Cardiac muscle cell (in vitro differentiated cells and primary cell): Measurements from ENCODE around the gene MED13L. TPM values are rescaled to one million over a fixed set of nuclear protein-coding genes. Genes with fewer than 3 reads are reported as not detected.
A peak's percentile ranks its signal among the peaks of the same experiment; 100 is the strongest.
"Not testable (repeated sequence)": the region's sequence is repeated elsewhere in the genome, so short reads cannot be mapped to it uniquely, and the experiment has no call there.

Experiments used
- DNase-seq, 2 donors: peaks; one replicate each; pipeline versions ENCODE4 v3.0.0 to v3.0.0-alpha.2; 2010 to 2017; ENCODE audit warnings: low read depth in 1 of 2, low spot score in 1 of 2
- H3K27ac ChIP-seq: fragments of 200-600 bp; sonication (generic); 2 replicates; pipeline ENCODE4 v1.5.1; 2016
- H3K27me3 ChIP-seq: fragments of 200-600 bp; sonication (generic); 2 replicates; pipeline ENCODE4 v1.6.0; 2016; ENCODE audit warnings: control low read depth
- H3K36me3 ChIP-seq: fragments of 200-600 bp; sonication (generic); 2 replicates; pipeline ENCODE4 v1.5.1; 2016; ENCODE audit warnings: control low read depth
- H3K4me1 ChIP-seq: fragments of 200-600 bp; sonication (generic); 2 replicates; pipeline ENCODE4 v1.8.1; 2017; ENCODE audit warnings: low read depth, mild to moderate bottlenecking, mixed run types
- H3K4me3 ChIP-seq: fragments of 200-600 bp; sonication (generic); 2 replicates; pipeline ENCODE4 v1.5.1; 2016; ENCODE audit warnings: mild to moderate bottlenecking
- H3K9me3 ChIP-seq: fragments of 200-600 bp; sonication (generic); 2 replicates; pipeline ENCODE4 v1.5.1; 2017; ENCODE audit warnings: low read depth, mild to moderate bottlenecking, control low read depth
- CTCF ChIP-seq: IDR thresholded peaks from 2 replicates; pipeline ENCODE4 v1.5.1; 2012; ENCODE audit warnings: low read depth, mild to moderate bottlenecking, low read length
- polyA plus RNA-seq: library from polyadenylated mRNA; unstranded; fragments of >200 nt; fragmentation: Nextera tagmentation; extraction: Ambion mirVana; gene quantifications from 2 replicates; pipeline ENCODE4 v1.2.1, GENCODE V29; 2016
- total RNA-seq: library from RNA; depleted of rRNA; stranded (reverse); fragments of >200 nt; gene quantifications from 2 replicates; pipeline ENCODE4 v1.2.3, GENCODE V29; 2016

MED13L gene
- total and polyA plus RNA-seq, 2 experiments from 2014 or later = 31.3 to 94.3 TPM

GRCh38 chr12:116133149-116133548, 144.3 kb downstream of the MED13L start:
- H3K36me3 ChIP-seq = no peaks in the 10 kb centered on the region
- H3K4me3 ChIP-seq = no peak overlapping the region
- peak in 1 of 2 donors; percentile 52 for DNase-seq
- H3K27me3 ChIP-seq = no peaks in the 10 kb centered on the region
- TF ChIP-seq CTCF = no peak
- H3K4me1 ChIP-seq = peaks cover 28% of the 10 kb centered on the region
- no peaks in the 10 kb centered on the region for H3K9me3 ChIP-seq
- H3K27ac ChIP-seq = no peak overlapping the region

GRCh38 chr12:116131987-116132386, 145.5 kb downstream of the MED13L start:
- not testable (repeated sequence) for DNase-seq, H3K36me3 ChIP-seq, H3K4me3 ChIP-seq, H3K9me3 ChIP-seq, H3K27ac ChIP-seq, H3K27me3 ChIP-seq
- H3K4me1 ChIP-seq = peaks cover 36% of the 10 kb centered on the region

- H3K4me3 ChIP-seq = no peak overlapping the region
- TF ChIP-seq CTCF = no peak
- no peak for DNase-seq
- H3K36me3 ChIP-seq = no peaks in the 10 kb centered on the region
- peaks cover 41% of the 10 kb centered on the region for H3K4me1 ChIP-seq
- no peaks in the 10 kb centered on the region for H3K27me3 ChIP-seq
- no peaks in the 10 kb centered on the region for H3K9me3 ChIP-seq
- no peak overlapping the region for H3K27ac ChIP-seq
Observed at GRCh38 chr12:116131176-116131575, 146.3 kb downstream of the MED13L start.

GRCh38 chr12:116130431-116130830, 147.1 kb downstream of the MED13L start:
- Histone ChIP-seq H3K27me3 (no peaks in the 10 kb centered on the region), H3K4me3 (no peak overlapping the region), H3K4me1 (peaks cover 48% of the 10 kb centered on the region), H3K36me3 (no peaks in the 10 kb centered on the region), H3K27ac (no peak overlapping the region), H3K9me3 (no peaks in the 10 kb centered on the region)
- DNase-seq = peak in 1 of 2 donors; percentile 12
- no peak for TF ChIP-seq CTCF

- H3K27me3 ChIP-seq = no peaks in the 10 kb centered on the region
- DNase-seq = no peak
- no peaks in the 10 kb centered on the region for H3K9me3 ChIP-seq
- peaks cover 56% of the 10 kb centered on the region for H3K4me1 ChIP-seq
- no peaks in the 10 kb centered on the region for H3K36me3 ChIP-seq
- no peak overlapping the region for H3K4me3 ChIP-seq
- no peak for TF ChIP-seq CTCF
- H3K27ac ChIP-seq = peak overlapping the region; percentile 67
Observed at GRCh38 chr12:116128779-116129178, 148.7 kb downstream of the MED13L start.

- Histone ChIP-seq H3K4me3 (no peak overlapping the region), H3K9me3 (no peaks in the 10 kb centered on the region), H3K27ac (peak overlapping the region; percentile 67), H3K36me3 (no peaks in the 10 kb centered on the region), H3K27me3 (no peaks in the 10 kb centered on the region), H3K4me1 (peaks cover 57% of the 10 kb centered on the region)
- TF ChIP-seq CTCF = no peak
- no peak for DNase-seq
Observed at GRCh38 chr12:116127859-116128258, 149.6 kb downstream of the MED13L start.
